ENCODE results near the gene PPP1R14B.

GRCh38 chr11:64201543-64201942, 45.2 kb downstream of the PPP1R14B start:
- TF ChIP-seq NFIC (IDR thresholded peaks at IDR 0.05) (no peak), FOXM1 (IDR thresholded peaks at IDR 0.05; ENCODE audit: borderline replicate concordance, low read depth) (no peak), EP300 (IDR thresholded peaks at IDR 0.05; ENCODE audit: borderline replicate concordance) (no peak)

Measured in Ishikawa (cell line).